CD4-positive, alpha-beta T cell treated with Interferon alpha-2 for 1 hour (primary cell): ENCODE data around the gene SHISAL2A.
A peak's percentile ranks its signal among the peaks of the same experiment; 100 is the strongest.
"Not testable (repeated sequence)": the region's sequence is repeated elsewhere in the genome, so short reads cannot be mapped to it uniquely, and the experiment has no call there.

Experiments used
- DNase-seq, 2 donors: peaks; one replicate each; pipeline ENCODE4 v3.0.0-alpha.2; 2020 to 2022

The SHISAL2A gene

DNA sequence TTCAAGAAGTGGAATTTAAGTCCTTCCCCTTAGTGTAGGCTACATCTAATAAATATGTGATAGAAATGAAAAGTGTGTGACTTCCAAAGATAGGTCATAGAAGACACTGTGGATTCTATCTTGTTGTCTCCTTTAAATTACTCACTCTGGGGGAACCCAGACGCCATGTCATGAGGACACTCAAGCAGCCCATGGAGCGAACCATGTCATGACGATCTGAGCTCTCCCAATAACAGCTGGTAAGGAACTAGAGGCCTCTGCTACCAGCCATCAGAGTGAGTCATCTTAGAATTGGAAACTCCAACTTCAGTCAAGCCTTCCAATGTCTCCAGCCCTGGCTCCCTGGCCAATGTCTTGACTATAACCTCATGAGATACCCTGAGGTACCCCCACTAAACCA, 58.9 kb downstream of the SHISAL2A start:
- no peak for DNase-seq

- DNase-seq: no peak
Observed at GRCh38 chr1:52692697-52693096, 59.7 kb downstream of the SHISAL2A start.

- DNase-seq: not testable (repeated sequence)
Observed at GRCh38 chr1:52693351-52693750, 60.4 kb downstream of the SHISAL2A start.

GRCh38 chr1:52693843-52694242, 60.9 kb downstream of the SHISAL2A start:
- DNase-seq: no peak

DNA sequence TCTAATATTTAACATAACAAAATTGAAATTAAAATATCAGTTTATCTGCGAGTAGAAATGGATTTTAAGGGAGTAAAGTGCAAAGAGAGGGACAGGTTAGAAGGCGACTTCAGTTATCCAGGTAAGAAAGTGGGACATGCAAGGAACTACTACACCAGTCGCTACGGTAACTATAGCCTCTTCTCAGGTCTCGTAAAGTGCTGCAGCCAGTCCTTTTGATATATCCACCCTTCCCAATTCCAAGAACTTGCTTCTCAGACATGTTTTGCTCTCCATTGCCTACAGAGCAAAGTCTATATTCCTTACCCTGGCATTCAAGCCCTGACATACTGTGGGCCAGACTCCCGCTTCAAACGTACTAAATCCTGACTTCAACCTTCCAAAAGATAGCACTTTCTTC, 62.7 kb downstream of the SHISAL2A start:
- DNase-seq: no peak

- DNase-seq: peak; percentile 56 to 73
Observed at GRCh38 chr1:52697795-52698674, 65.1 kb downstream of the SHISAL2A start, which contains the start of gene COA7. COA7 (minus strand) TSS chr1:52698347; CDS start chr1:52698326, 21 bp downstream.

DNA sequence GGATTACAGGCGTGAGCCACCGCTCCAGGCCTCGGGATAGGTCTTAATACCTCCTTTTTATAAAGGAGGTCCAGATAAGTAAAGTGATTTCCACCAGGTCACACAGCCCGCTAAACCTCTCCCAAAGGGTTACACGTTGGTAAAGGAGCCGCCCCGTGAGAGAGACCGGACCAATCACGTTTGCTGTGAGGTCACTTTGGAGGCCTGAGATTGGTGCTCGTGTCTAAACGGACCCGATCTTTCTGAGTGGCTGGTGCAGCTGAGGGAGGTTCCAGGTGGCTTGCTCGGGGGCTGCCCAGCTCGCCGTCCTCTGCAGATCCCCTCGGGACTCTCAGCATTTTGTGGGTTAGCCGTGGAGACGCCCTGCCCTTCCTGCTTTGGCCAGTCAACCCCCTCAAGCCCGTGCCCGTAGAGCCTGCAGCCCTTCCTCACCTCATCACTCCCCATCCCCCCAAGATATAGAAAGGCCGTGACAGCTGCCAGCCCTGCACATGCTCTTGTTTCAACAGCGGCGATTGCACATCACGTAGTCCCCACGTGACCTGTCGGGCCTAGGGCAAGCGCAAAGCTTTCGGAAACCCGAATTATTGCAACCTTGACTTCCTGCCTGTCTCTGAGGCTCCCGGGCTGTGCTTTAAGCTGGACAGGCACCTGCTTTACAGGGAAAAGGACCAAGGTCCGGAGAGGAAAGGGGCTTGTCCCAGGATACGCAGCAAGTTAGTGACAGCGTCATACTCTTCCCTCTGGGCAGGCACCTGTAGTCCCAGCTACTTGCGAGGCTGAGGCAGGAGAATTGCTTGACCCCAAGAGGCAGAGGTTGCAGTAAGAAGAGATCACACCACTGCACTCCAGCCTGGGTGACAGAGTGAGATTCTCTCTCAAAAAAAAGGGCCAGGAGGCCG, 70.2 kb downstream of the SHISAL2A start:
- peak; percentile 88 to 90 for DNase-seq

- DNase-seq: no peak
Observed at GRCh38 chr1:52706136-52706670, 73.2 kb downstream of the SHISAL2A start.
